HepG2 (cell line): ENCODE data around the gene FDXACB1. TPM values are rescaled to one million over a fixed set of nuclear protein-coding genes. Genes with fewer than 3 reads are reported as not detected.
A peak's percentile ranks its signal among the peaks of the same experiment; 100 is the strongest.

Experiments
- ATAC-seq: fragments of 200-7000 bp; cut with Tn5 transposase; 3 replicates; pipeline ENCODE4 v1.9.1; 2020; ENCODE audit warnings: mild to moderate bottlenecking, moderate library complexity
- BruUV-seq: library from RNA; stranded (reverse); fragments of 400-500 nt; replicated peaks from 2 replicates; lab custom pipeline; 2021; lab: Mats Ljungman, UMichigan
- CTCF ChIA-PET: fragments of 300-600 bp; formaldehyde crosslinking; extraction: SDS; loops from one replicate; lab custom pipeline; 2021; ENCODE audit warnings: low total read pairs, inconsistent platforms, low intra/inter-chr PET ratio; lab: Yijun Ruan, JAX
- POLR2A ChIA-PET: fragments of 350-600 bp; sonication (Branson Sonifier 250); formaldehyde crosslinking; loops from one replicate; lab custom pipeline; 2020; ENCODE audit warnings: antibody characterized with exemption, inconsistent platforms; lab: Yijun Ruan, JAX
- DNase-seq: peaks from one replicate; pipeline ENCODE4 v3.0.0-alpha.2; 2015; ENCODE audit warnings: low spot score
- FAIRE-seq: peaks from 3 replicates; lab custom pipeline; 2011; peaks lifted over from hg19 to GRCh38; lab: Jason Lieb, UNC
- H2AFZ ChIP-seq: one replicate; pipeline ENCODE4 v1.6.1; 2011; ENCODE audit warnings: low read length, inconsistent platforms
- H3K27ac ChIP-seq: fragments of 300-600 bp; 3 replicates; pipeline ENCODE4 v1.8.0; 2011; ENCODE audit warnings: mixed run types, mild to moderate bottlenecking, mixed read lengths, low read length, inconsistent platforms; ENCODE audit not compliant: insufficient read depth; ENCODE audit errors: extremely low read length
- H3K27me3 ChIP-seq, 2 experiments: fragments of 200-600 bp in 1 of 2; 2 replicates in 1 of 2; 3 replicates in 1 of 2; pipeline versions ENCODE4 v1.6.0 to v1.8.0; 2011; ENCODE audit warnings: low read length in 2 of 2, mild to moderate bottlenecking in 2 of 2, moderate library complexity in 2 of 2, inconsistent platforms in 1 of 2; ENCODE audit not compliant: insufficient read depth in 2 of 2, control insufficient read depth in 1 of 2
- H3K36me3 ChIP-seq, 2 experiments: fragments of 200-600 bp in 1 of 2; replicated peaks in 1 of 2; 2 replicates in 1 of 2; 3 replicates in 1 of 2; pipeline versions ENCODE4 v1.5.1 to v1.8.0; 2011; ENCODE audit warnings: low read length in 2 of 2, inconsistent platforms in 1 of 2; ENCODE audit not compliant: insufficient read depth in 2 of 2, control insufficient read depth in 1 of 2
- H3K4me1 ChIP-seq: 2 replicates; pipeline ENCODE4 v1.5.1; 2012; ENCODE audit warnings: low read length, inconsistent platforms; ENCODE audit not compliant: insufficient read depth
- H3K4me2 ChIP-seq: 2 replicates; pipeline ENCODE4 v1.6.0; 2011; ENCODE audit warnings: low read depth, low read length, inconsistent platforms
- H3K4me3 ChIP-seq, 3 experiments: fragments of 200-600 bp in 1 of 3; sonication (generic), shearing (Covaris generic) in 1 of 3; replicated peaks in 1 of 3; 2 replicates each; pipeline ENCODE4 v1.5.1; 2011 to 2016; ENCODE audit warnings: low read length in 3 of 3, inconsistent platforms in 2 of 3, low read depth in 2 of 3, mild to moderate bottlenecking in 2 of 3, control low read depth in 1 of 3, mixed read lengths in 1 of 3; ENCODE audit not compliant: insufficient read depth in 1 of 3
- H3K79me2 ChIP-seq: one replicate; pipeline ENCODE4 v1.6.1; 2011; ENCODE audit warnings: low read length, inconsistent platforms; ENCODE audit not compliant: insufficient read depth
- H3K9ac ChIP-seq: 2 replicates; pipeline ENCODE4 v1.6.0; 2011; ENCODE audit warnings: mild to moderate bottlenecking, low read depth, low read length, inconsistent platforms; ENCODE audit not compliant: insufficient read depth
- H3K9me3 ChIP-seq: 2 replicates; pipeline ENCODE4 v1.5.1; 2012; ENCODE audit warnings: mild to moderate bottlenecking, low read length
- H4K20me1 ChIP-seq: 2 replicates; pipeline ENCODE4 v1.6.0; 2011; ENCODE audit warnings: inconsistent platforms, mild to moderate bottlenecking, low read length, moderate library complexity; ENCODE audit not compliant: insufficient read depth
- ELF3 ChIP-seq: IDR thresholded peaks from 2 replicates; pipeline ENCODE4 v1.6.1; 2016; ENCODE audit warnings: missing genetic modification reagents, missing compliant biosample characterization
- HMG20A ChIP-seq: IDR thresholded peaks from 2 replicates; pipeline ENCODE4 v1.6.1; 2016; ENCODE audit warnings: borderline replicate concordance
- IRF1 ChIP-seq: sonication (generic); formaldehyde crosslinking; IDR thresholded peaks from 2 replicates; pipeline ENCODE4 v1.4.0; 2020; ENCODE audit warnings: low read depth, mild to moderate bottlenecking, missing genetic modification reagents
- MLLT10 ChIP-seq: sonication (generic); formaldehyde crosslinking; IDR thresholded peaks from 2 replicates; pipeline ENCODE4 v1.4.0; 2020; ENCODE audit warnings: missing genetic modification reagents
- TEAD3 ChIP-seq: optimal IDR thresholded peaks from 2 replicates; pipeline ENCODE3; 2016; ENCODE audit warnings: borderline replicate concordance
- TRIM24 ChIP-seq: sonication (generic); formaldehyde crosslinking; IDR thresholded peaks from 2 replicates; pipeline ENCODE4 v1.8.0; 2022; ENCODE audit warnings: mild to moderate bottlenecking, missing genetic modification reagents
- USF2 ChIP-seq, 2 experiments: sonication (generic) in 1 of 2; formaldehyde crosslinking in 1 of 2; IDR thresholded peaks; 2 replicates each; pipeline versions ENCODE4 v1.5.1 to v1.6.1; 2011 to 2020; ENCODE audit warnings: borderline replicate concordance in 1 of 2, low read depth in 1 of 2, low read length in 1 of 2, mild to moderate bottlenecking in 1 of 2, missing genetic modification reagents in 1 of 2, moderate library complexity in 1 of 2
- ZFYVE20 ChIP-seq: sonication (generic); formaldehyde crosslinking; IDR thresholded peaks from 2 replicates; pipeline ENCODE4 v1.8.0; 2023; ENCODE audit warnings: low read depth, mild to moderate bottlenecking, moderate library complexity, missing genetic modification reagents, borderline replicate concordance
- ZNF383 ChIP-seq: sonication (generic); formaldehyde crosslinking; IDR thresholded peaks from 2 replicates; pipeline ENCODE4 v1.4.0; 2020; ENCODE audit warnings: missing genetic modification reagents, mild to moderate bottlenecking, borderline replicate concordance
- WGBS: methylation state at CpG from one replicate; pipeline ENCODE4 v1.1.6; 2017; ENCODE audit warnings: low lambda C conversion rate; 5-methylcytosine and 5-hydroxymethylcytosine counted together
- in situ Hi-C: cut with HindIII; loops from 2 replicates; pipeline ENCODE4 v1.10.0; 2017; ENCODE audit warnings: low pct_unique_long_range_greater_than_20kb; ENCODE audit not compliant: extremely low pct_ligation_motif_present
- intact Hi-C: fragments of 100-400 bp; cut with micrococcal nuclease; formaldehyde crosslinking; loops from one replicate; pipeline ENCODE4 v1.10.0; 2022; ENCODE audit not compliant: unreplicated experiment
- polyA plus RNA-seq, 8 experiments: library from polyadenylated mRNA; depleted of rRNA in 3 of 8; stranded (reverse) in 7 of 8; unstranded in 1 of 8; fragments of >200 nt; fragmentation: Illumina TruSeq in 4 of 8; extraction: Trizol in 4 of 8; gene quantifications; 2 replicates each; pipeline versions ENCODE4 v1.2.1 to v1.2.3, GENCODE V29; 2011 to 2016; ENCODE audit warnings: low read depth in 4 of 8, missing spikeins in 1 of 8, mixed read lengths in 1 of 8; ENCODE audit not compliant: insufficient read depth in 1 of 8
- total RNA-seq, 5 experiments: library from RNA; depleted of rRNA; stranded (reverse); fragments of >200 nt; fragmentation: Illumina TruSeq; extraction: Trizol; gene quantifications; 2 replicates each; pipeline ENCODE4 v1.2.3, GENCODE V29; 2016; ENCODE audit warnings: low read depth in 1 of 5
- TF ChIP-seq, protein P1 (sequence below): conservative IDR thresholded peaks from 2 replicates; pipeline ENCODE4 v1.6.1; 2018; ENCODE audit warnings: missing genetic modification reagents
- TF ChIP-seq, protein P2 (sequence below): fragments of 450-650 bp; IDR thresholded peaks from 2 replicates; pipeline ENCODE4 v1.6.1; 2017

The FDXACB1 gene
- total and polyA plus RNA-seq, 2 of the 13 experiments (the other 11 are each of a cell fraction or from before 2014, with no cell fraction given): 1.1 to 3.4 TPM

DNA sequence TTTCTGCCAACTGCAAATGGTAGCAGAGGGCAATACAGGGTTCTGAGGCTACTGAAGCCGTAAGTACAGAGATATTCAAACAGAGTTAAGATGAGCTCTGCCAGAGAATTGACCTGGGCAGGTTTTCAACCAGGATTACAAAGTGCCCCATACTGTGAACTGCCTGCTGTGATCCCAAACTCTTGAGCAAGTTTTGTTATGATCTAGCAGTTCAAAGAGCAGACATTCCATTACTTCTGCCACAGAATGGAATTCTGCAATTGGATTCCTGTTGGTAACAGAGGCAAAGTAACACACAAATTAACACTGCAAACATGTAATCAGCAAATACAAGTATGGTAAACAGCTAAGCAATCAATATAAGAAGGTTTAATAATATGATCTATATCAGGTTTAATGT lies 38.8 kb downstream of the FDXACB1 start (continued):
- TF ChIP-seq USF2 (IDR thresholded peaks at IDR 0.05; ENCODE audit: low read depth, low read length): no peak
- TF ChIP-seq USF2 (CRISPR knock-in tag; IDR thresholded peaks at IDR 0.05; ENCODE audit: borderline replicate concordance): no peak
- no peak for TF ChIP-seq TRIM24 (CRISPR knock-in tag)
- TF ChIP-seq, protein P1, sequence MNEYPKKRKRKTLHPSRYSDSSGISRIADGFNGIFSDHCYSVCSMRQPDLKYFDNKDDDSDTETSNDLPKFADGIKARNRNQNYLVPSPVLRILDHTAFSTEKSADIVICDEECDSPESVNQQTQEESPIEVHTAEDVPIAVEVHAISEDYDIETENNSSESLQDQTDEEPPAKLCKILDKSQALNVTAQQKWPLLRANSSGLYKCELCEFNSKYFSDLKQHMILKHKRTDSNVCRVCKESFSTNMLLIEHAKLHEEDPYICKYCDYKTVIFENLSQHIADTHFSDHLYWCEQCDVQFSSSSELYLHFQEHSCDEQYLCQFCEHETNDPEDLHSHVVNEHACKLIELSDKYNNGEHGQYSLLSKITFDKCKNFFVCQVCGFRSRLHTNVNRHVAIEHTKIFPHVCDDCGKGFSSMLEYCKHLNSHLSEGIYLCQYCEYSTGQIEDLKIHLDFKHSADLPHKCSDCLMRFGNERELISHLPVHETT (CRISPR knock-in tag): no peak
- TF ChIP-seq MLLT10 (CRISPR knock-in tag): no peak
- TF ChIP-seq IRF1 (CRISPR knock-in tag): no peak
- TF ChIP-seq HMG20A (CRISPR knock-in tag): peak; percentile 81
- peak; percentile 92 for TF ChIP-seq TEAD3 (CRISPR knock-in tag)

DNA sequence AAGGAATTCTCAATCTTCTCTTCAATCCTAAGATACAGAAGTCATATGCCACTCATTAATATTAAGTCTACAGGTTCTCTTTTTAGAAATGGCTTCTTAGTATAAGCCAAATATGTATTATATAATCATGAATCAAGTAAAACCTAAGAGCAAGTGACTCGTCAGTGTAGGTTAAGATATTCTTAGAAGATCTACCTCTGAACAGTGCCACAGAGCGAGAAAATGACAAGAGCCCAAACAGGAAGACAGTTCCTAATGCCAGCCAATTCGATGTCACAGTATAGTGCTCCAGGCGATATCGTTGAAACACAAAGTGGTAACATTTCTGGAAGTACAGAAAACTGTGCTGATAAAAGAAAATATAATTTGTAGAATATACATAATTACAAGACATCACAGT lies 40.9 kb downstream of the FDXACB1 start:
- DNase-seq (no peak), ATAC-seq (no peak), FAIRE-seq (no peak)
- Histone ChIP-seq H3K4me2 (no peak overlapping the region), H3K36me3 (peaks cover 3 to 28% of the 10 kb centered on the region in 2 experiments), H4K20me1 (no peaks in the 10 kb centered on the region), H3K4me1 (peaks cover 43% of the 10 kb centered on the region), H3K79me2 (no peaks in the 10 kb centered on the region), H3K9ac (no peak overlapping the region), H3K4me3 (no peak overlapping the region), H3K9me3 (no peaks in the 10 kb centered on the region), H2AFZ (no peak overlapping the region), H3K27ac (no peak overlapping the region), H3K27me3 (no peaks in the 10 kb centered on the region)
- TF ChIP-seq ZFYVE20 (CRISPR knock-in tag) (no peak), ZNF383 (no peak), ELF3 (CRISPR knock-in tag) (no peak)
- TF ChIP-seq, protein P2, sequence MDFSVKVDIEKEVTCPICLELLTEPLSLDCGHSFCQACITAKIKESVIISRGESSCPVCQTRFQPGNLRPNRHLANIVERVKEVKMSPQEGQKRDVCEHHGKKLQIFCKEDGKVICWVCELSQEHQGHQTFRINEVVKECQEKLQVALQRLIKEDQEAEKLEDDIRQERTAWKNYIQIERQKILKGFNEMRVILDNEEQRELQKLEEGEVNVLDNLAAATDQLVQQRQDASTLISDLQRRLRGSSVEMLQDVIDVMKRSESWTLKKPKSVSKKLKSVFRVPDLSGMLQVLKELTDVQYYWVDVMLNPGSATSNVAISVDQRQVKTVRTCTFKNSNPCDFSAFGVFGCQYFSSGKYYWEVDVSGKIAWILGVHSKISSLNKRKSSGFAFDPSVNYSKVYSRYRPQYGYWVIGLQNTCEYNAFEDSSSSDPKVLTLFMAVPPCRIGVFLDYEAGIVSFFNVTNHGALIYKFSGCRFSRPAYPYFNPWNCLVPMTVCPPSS: no peak
- 98% methylated on average over 5 of the region's 5 CpGs for WGBS
- intact Hi-C loops: no loop called here
- ChIA-PET CTCF (no interaction called here), POLR2A (no interaction called here)
- in situ Hi-C loops: loop anchor here (10.0 kb wide), 1 partner anchor 383 kb away; no protein-coding TSS in a partner anchor
- BruUV-seq: no TSS peak
